Fibroblast of lung (primary cell): ENCODE measurements around the gene CCDC192.
"Not testable (repeated sequence)": the region's sequence is repeated elsewhere in the genome, so short reads cannot be mapped to it uniquely, and the experiment has no call there.

Experiments
- CTCF ChIP-seq, 2 donors: IDR thresholded peaks in 1 of 2; conservative IDR thresholded peaks in 1 of 2; 1 replicate in 1 of 2; 2 replicates in 1 of 2; pipeline ENCODE4 v1.5.1; 2011 to 2012; ENCODE audit warnings: low read length in 2 of 2, control low read depth in 1 of 2, inconsistent platforms in 1 of 2, low read depth in 1 of 2, mild to moderate bottlenecking in 1 of 2
- EZH2 ChIP-seq: IDR thresholded peaks from 2 replicates; pipeline ENCODE4 v1.5.1; 2012; ENCODE audit warnings: low read length, control low read depth, mild to moderate bottlenecking; ENCODE audit errors: missing control alignments

- not testable (repeated sequence) for TF ChIP-seq CTCF (conservative IDR thresholded peaks at IDR 0.05 in 1 of 2, IDR thresholded peaks at IDR 0.05 in 1 of 2; ENCODE audit: low read depth in 1 of 2, low read length in 2 of 2); EZH2
These were observed 144.4 kb downstream of the CCDC192 start for GRCh38 chr5:127847641-127848040.
